Karpas-422 (cell line): ENCODE results near the gene SCN11A. TPM values are rescaled to one million over a fixed set of nuclear protein-coding genes. Genes with fewer than 3 reads are reported as not detected.
A peak's percentile ranks its signal among the peaks of the same experiment; 100 is the strongest.

ENCODE experiments used
- DNase-seq: peaks from one replicate; pipeline ENCODE4 v3.0.0-alpha.2; 2015
- H2AFZ ChIP-seq: fragments of 200-600 bp; sonication (generic); 2 replicates; pipeline ENCODE4 v1.6.1; 2014; ENCODE audit warnings: antibody characterized with exemption, low read length, mixed read lengths
- H3K27ac ChIP-seq: fragments of 200-600 bp; sonication (generic); 2 replicates; pipeline ENCODE4 v1.5.1; 2014; ENCODE audit warnings: mild to moderate bottlenecking, low read length, moderate library complexity
- H3K27me3 ChIP-seq: fragments of 200-600 bp; sonication (generic); 2 replicates; pipeline ENCODE4 v1.6.1; 2014; ENCODE audit warnings: low read length, mixed read lengths
- H3K36me3 ChIP-seq: fragments of 200-600 bp; sonication (generic); 2 replicates; pipeline ENCODE4 v1.6.1; 2014; ENCODE audit warnings: low read length, mixed read lengths; ENCODE audit not compliant: insufficient read depth
- H3K4me1 ChIP-seq: fragments of 200-600 bp; sonication (generic); 2 replicates; pipeline ENCODE4 v1.6.1; 2014; ENCODE audit warnings: mild to moderate bottlenecking, low read length, mixed read lengths
- H3K4me2 ChIP-seq: fragments of 200-600 bp; sonication (generic); 2 replicates; pipeline ENCODE4 v1.6.1; 2014; ENCODE audit warnings: low read length, low read depth, mild to moderate bottlenecking; ENCODE audit not compliant: poor library complexity, severe bottlenecking
- H3K4me3 ChIP-seq: fragments of 200-600 bp; sonication (generic); 2 replicates; pipeline ENCODE4 v1.5.1; 2014; ENCODE audit warnings: mild to moderate bottlenecking, antibody characterized with exemption, low read length, mixed read lengths
- H3K79me2 ChIP-seq: fragments of 200-600 bp; sonication (generic); 2 replicates; pipeline ENCODE4 v1.6.1; 2014; ENCODE audit warnings: mild to moderate bottlenecking, low read length, mixed read lengths
- H3K9ac ChIP-seq: fragments of 200-600 bp; sonication (generic); 2 replicates; pipeline ENCODE4 v1.6.0; 2014; ENCODE audit warnings: low read length
- H3K9me2 ChIP-seq: fragments of 200-600 bp; sonication (generic), shearing (Covaris generic); replicated peaks from 2 replicates; pipeline ENCODE4 v1.6.0; 2014; ENCODE audit warnings: mild to moderate bottlenecking, low read length, moderate library complexity; ENCODE audit not compliant: insufficient read depth
- H3K9me3 ChIP-seq: fragments of 300-700, 200-600 bp; sonication (generic); 2 replicates; pipeline ENCODE4 v1.6.1; 2014; ENCODE audit warnings: low read length, mixed read lengths
- H4K20me1 ChIP-seq: fragments of 200-600 bp; sonication (generic); 2 replicates; pipeline ENCODE4 v1.6.1; 2014; ENCODE audit warnings: mild to moderate bottlenecking, antibody characterized with exemption, low read length, low read depth; ENCODE audit not compliant: insufficient read depth
- total RNA-seq: library from RNA; depleted of rRNA; stranded (reverse); fragments of >200 nt; shearing (Covaris generic); gene quantifications from 2 replicates; pipeline ENCODE4 v1.2.3, GENCODE V29; 2014; ENCODE audit warnings: low replicate concordance

The SCN11A gene
- total RNA-seq, 1 experiment from 2014 or later, result 0.07 TPM

GRCh38 chr3:39096775-39097174 lies 45.0 kb upstream of the SCN11A start:
- Histone ChIP-seq H3K4me2 (no peak overlapping the region), H4K20me1 (no peaks in the 10 kb centered on the region), H3K79me2 (no peaks in the 10 kb centered on the region), H3K4me3 (no peak overlapping the region), H3K27ac (no peak overlapping the region), H3K9me2 (no peaks in the 10 kb centered on the region), H3K4me1 (no peaks in the 10 kb centered on the region), H2AFZ (no peak overlapping the region), H3K9me3 (no peaks in the 10 kb centered on the region), H3K27me3 (no peaks in the 10 kb centered on the region), H3K36me3 (peaks cover 31% of the 10 kb centered on the region), H3K9ac (no peak overlapping the region)
- no peak for DNase-seq

GRCh38 chr3:39095778-39096177 lies 44.0 kb upstream of the SCN11A start:
- Histone ChIP-seq H3K4me1 (no peaks in the 10 kb centered on the region), H3K4me2 (no peak overlapping the region), H3K9me3 (no peaks in the 10 kb centered on the region), H3K27me3 (no peaks in the 10 kb centered on the region), H3K9me2 (no peaks in the 10 kb centered on the region), H3K4me3 (no peak overlapping the region), H3K9ac (no peak overlapping the region), H3K27ac (no peak overlapping the region), H3K79me2 (no peaks in the 10 kb centered on the region), H4K20me1 (no peaks in the 10 kb centered on the region), H3K36me3 (peaks cover 40% of the 10 kb centered on the region), H2AFZ (no peak overlapping the region)
- DNase-seq, result no peak

GRCh38 chr3:39094851-39095677 lies 43.3 kb upstream of the SCN11A start:
- Histone ChIP-seq H3K9ac (no peak overlapping the region), H3K4me1 (no peaks in the 10 kb centered on the region), H2AFZ (no peak overlapping the region), H4K20me1 (no peaks in the 10 kb centered on the region), H3K36me3 (peaks cover 48% of the 10 kb centered on the region), H3K4me2 (no peak overlapping the region), H3K27ac (no peak overlapping the region), H3K79me2 (no peaks in the 10 kb centered on the region), H3K9me2 (no peaks in the 10 kb centered on the region), H3K27me3 (no peaks in the 10 kb centered on the region), H3K4me3 (no peak overlapping the region), H3K9me3 (no peaks in the 10 kb centered on the region)
- no peak for DNase-seq

- Histone ChIP-seq H3K4me2 (no peak overlapping the region), H4K20me1 (no peaks in the 10 kb centered on the region), H3K36me3 (peaks cover 39% of the 10 kb centered on the region), H3K79me2 (no peaks in the 10 kb centered on the region), H3K9me2 (no peaks in the 10 kb centered on the region), H3K27ac (no peak overlapping the region), H2AFZ (no peak overlapping the region), H3K9ac (no peak overlapping the region), H3K4me3 (no peak overlapping the region), H3K27me3 (no peaks in the 10 kb centered on the region), H3K4me1 (peaks cover 12% of the 10 kb centered on the region), H3K9me3 (no peaks in the 10 kb centered on the region)
- DNase-seq, result no peak
Observed at GRCh38 chr3:39090922-39091321, 39.2 kb upstream of the SCN11A start.

GRCh38 chr3:39088889-39089288 lies 37.1 kb upstream of the SCN11A start:
- no peak overlapping the region for H3K9ac ChIP-seq
- H3K27me3 ChIP-seq, result no peaks in the 10 kb centered on the region
- no peak for DNase-seq
- H4K20me1 ChIP-seq, result no peaks in the 10 kb centered on the region
- no peaks in the 10 kb centered on the region for H3K79me2 ChIP-seq
- peaks cover 21% of the 10 kb centered on the region for H3K4me1 ChIP-seq
- H3K4me2 ChIP-seq, result no peak overlapping the region
- H3K36me3 ChIP-seq, result peaks cover 31% of the 10 kb centered on the region
- no peak overlapping the region for H3K4me3 ChIP-seq
- no peaks in the 10 kb centered on the region for H3K9me2 ChIP-seq
- H2AFZ ChIP-seq, result no peak overlapping the region
- no peak overlapping the region for H3K27ac ChIP-seq
- no peaks in the 10 kb centered on the region for H3K9me3 ChIP-seq

- no peaks in the 10 kb centered on the region for H3K9me3 ChIP-seq
- H3K4me2 ChIP-seq, result no peak overlapping the region
- peaks cover 21% of the 10 kb centered on the region for H3K4me1 ChIP-seq
- H4K20me1 ChIP-seq, result no peaks in the 10 kb centered on the region
- no peak overlapping the region for H3K27ac ChIP-seq
- no peak overlapping the region for H3K4me3 ChIP-seq
- H2AFZ ChIP-seq, result no peak overlapping the region
- DNase-seq, result no peak
- H3K79me2 ChIP-seq, result no peaks in the 10 kb centered on the region
- no peak overlapping the region for H3K9ac ChIP-seq
- H3K9me2 ChIP-seq, result no peaks in the 10 kb centered on the region
- peaks cover 31% of the 10 kb centered on the region for H3K36me3 ChIP-seq
- H3K27me3 ChIP-seq, result no peaks in the 10 kb centered on the region
Observed at GRCh38 chr3:39088456-39088855, 36.7 kb upstream of the SCN11A start.

- Histone ChIP-seq H2AFZ (no peak overlapping the region), H3K9me2 (no peaks in the 10 kb centered on the region), H3K9me3 (no peaks in the 10 kb centered on the region), H3K4me2 (peak overlapping the region; percentile 40), H3K27ac (peak overlapping the region; percentile 87), H3K4me3 (peak overlapping the region; percentile 16; the same call in 1 of the 2 replicates), H4K20me1 (no peaks in the 10 kb centered on the region), H3K4me1 (peaks cover 21% of the 10 kb centered on the region), H3K9ac (peak overlapping the region; percentile 32), H3K79me2 (no peaks in the 10 kb centered on the region), H3K27me3 (no peaks in the 10 kb centered on the region), H3K36me3 (peaks cover 20% of the 10 kb centered on the region)
- peak; percentile 87 for DNase-seq
Observed at GRCh38 chr3:39086144-39086543, 34.4 kb upstream of the SCN11A start.

- Histone ChIP-seq H3K27me3 (no peaks in the 10 kb centered on the region), H3K9me3 (no peaks in the 10 kb centered on the region), H4K20me1 (no peaks in the 10 kb centered on the region), H3K4me1 (peaks cover 21% of the 10 kb centered on the region), H3K9me2 (no peaks in the 10 kb centered on the region), H3K36me3 (peaks cover 2% of the 10 kb centered on the region; the same call in 1 of the 2 replicates), H3K79me2 (no peaks in the 10 kb centered on the region), H3K4me3 (no peak overlapping the region), H3K27ac (no peak overlapping the region), H2AFZ (no peak overlapping the region), H3K9ac (no peak overlapping the region), H3K4me2 (no peak overlapping the region)
- DNase-seq, result no peak
Observed at GRCh38 chr3:39082666-39083313, 31.0 kb upstream of the SCN11A start.
